Transverse colon (tissue), 4 donors: Measurements from ENCODE around the gene TFDP2. TPM values are rescaled to one million over a fixed set of nuclear protein-coding genes. Genes with fewer than 3 reads are reported as not detected.
A peak's percentile ranks its signal among the peaks of the same experiment; 100 is the strongest.

Experiments
- DNase-seq: peaks from one replicate; pipeline ENCODE4 v3.0.0-alpha.2; 2019
- H3K27ac ChIP-seq, 4 donors: fragments of 200-600 bp; sonication (generic); 2 replicates each; pipeline ENCODE4 v1.5.1; 2016 to 2018; ENCODE audit warnings: inconsistent platforms in 4 of 4
- H3K27me3 ChIP-seq: fragments of 200-600 bp; sonication (generic); 2 replicates; pipeline ENCODE4 v1.5.1; 2017; ENCODE audit warnings: inconsistent platforms
- H3K36me3 ChIP-seq, 4 donors: fragments of 200-600 bp; sonication (generic); 2 replicates each; pipeline ENCODE4 v1.5.1; 2017 to 2019; ENCODE audit warnings: inconsistent platforms in 4 of 4
- H3K4me1 ChIP-seq, 4 donors: fragments of 200-600 bp; sonication (generic); 2 replicates each; pipeline ENCODE4 v1.5.1; 2017 to 2020; ENCODE audit warnings: inconsistent platforms in 4 of 4
- H3K4me3 ChIP-seq, 4 donors: fragments of 200-600 bp; sonication (generic); 1 replicate in 1 of 4; 2 replicates in 3 of 4; pipeline versions ENCODE4 v1.5.1 to v1.6.1; 2017 to 2019; ENCODE audit warnings: inconsistent platforms in 4 of 4
- H3K9me3 ChIP-seq, 2 donors: fragments of 200-600 bp; sonication (generic); 2 replicates each; pipeline ENCODE4 v1.5.1; 2017 to 2019; ENCODE audit warnings: inconsistent platforms in 2 of 2
- EP300 ChIP-seq: sonication (generic); formaldehyde crosslinking; IDR thresholded peaks from one replicate; pipeline ENCODE4 v1.6.1; 2017; ENCODE audit warnings: antibody characterized with exemption, low read depth
- POLR2A ChIP-seq: fragments of 450-650 bp; IDR thresholded peaks from one replicate; pipeline ENCODE4 v1.6.1; 2016; ENCODE audit warnings: antibody characterized with exemption, mild to moderate bottlenecking, moderate library complexity
- POLR2AphosphoS5 ChIP-seq, 3 donors: sonication (generic); formaldehyde crosslinking; IDR thresholded peaks; one replicate each; pipeline ENCODE4 v1.6.1; 2016; ENCODE audit warnings: antibody characterized with exemption in 3 of 3
- WGBS, 2 donors: methylation state at CpG; one replicate each; pipeline ENCODE4 v1.1.5; 2018; ENCODE audit warnings: low coverage in 1 of 2; 5-methylcytosine and 5-hydroxymethylcytosine counted together
- in situ Hi-C, 4 donors: fragments of 200-750 bp; cut with MboI; loops; one replicate each; pipeline versions ENCODE4 v1.15.0 to v1.15.1; 2017; ENCODE audit warnings: low sequenced_read_pairs in 3 of 4, low pct_ligation_motif_present in 1 of 4, low pct_unique_long_range_greater_than_20kb in 1 of 4
- intact Hi-C: fragments of 100-400 bp; cut with DNase I; formaldehyde crosslinking; loops from one replicate; pipeline ENCODE4 v1.15.1; 2023; ENCODE audit warnings: low total_unique reads
- total RNA-seq, 4 donors: library from RNA; depleted of rRNA; stranded (reverse); fragments of >200 nt; gene quantifications; one replicate each; pipeline ENCODE4 v1.1.0, GENCODE V29; 2016
- TF ChIP-seq, protein P1 (sequence below), 5 experiments: fragments of 200-600 bp in 3 of 5; fragments of 450-650 bp in 2 of 5; sonication (generic) in 3 of 5; IDR thresholded peaks; 1 replicate in 2 of 5; 2 replicates in 3 of 5; pipeline ENCODE4 v1.5.1; 2016 to 2017; ENCODE audit warnings: antibody characterized with exemption in 5 of 5, inconsistent platforms in 3 of 5, mild to moderate bottlenecking in 2 of 5, moderate library complexity in 1 of 5

TFDP2 gene
- total RNA-seq, 4 donors from 2014 or later: 10.3 to 69.2 (median 41.3) TPM

DNA sequence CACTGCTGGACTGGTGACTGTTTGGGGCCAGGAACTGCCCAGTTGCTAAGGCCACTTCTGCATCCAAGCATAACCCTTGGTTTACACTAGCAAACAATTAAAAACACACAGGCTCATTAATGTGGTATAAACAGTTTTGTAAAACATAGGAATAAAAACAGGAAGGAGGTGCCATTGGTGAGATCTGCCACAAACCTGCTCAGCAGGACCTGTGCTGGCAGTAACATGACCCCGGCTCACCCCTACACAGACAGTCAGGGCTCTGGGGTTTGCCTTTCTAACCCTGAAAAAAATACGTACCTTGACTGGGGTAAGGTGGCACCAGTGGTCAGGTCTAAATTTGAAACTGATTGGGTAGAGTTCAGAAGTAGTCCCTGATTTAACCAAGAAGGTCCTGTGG, 196.7 kb downstream of the TFDP2 start:
- Histone ChIP-seq H3K4me3 (no peak overlapping the region), H3K27ac (no peak overlapping the region), H3K4me1 (peaks cover 0 to 13% (median 7%) of the 10 kb centered on the region in 4 donors), H3K36me3 (no peaks in the 10 kb centered on the region), H3K9me3 (no peaks in the 10 kb centered on the region), H3K27me3 (no peaks in the 10 kb centered on the region)
- DNase-seq: no peak
- WGBS, 2 donors: 83% methylated on average over 2 of the region's 2 CpGs
- intact Hi-C loops (no loop called here), in situ Hi-C loops (no loop called here)
- TF ChIP-seq EP300: no peak
- TF ChIP-seq POLR2AphosphoS5 (IDR thresholded peaks at IDR 0.05): no peak
- TF ChIP-seq, protein P1, sequence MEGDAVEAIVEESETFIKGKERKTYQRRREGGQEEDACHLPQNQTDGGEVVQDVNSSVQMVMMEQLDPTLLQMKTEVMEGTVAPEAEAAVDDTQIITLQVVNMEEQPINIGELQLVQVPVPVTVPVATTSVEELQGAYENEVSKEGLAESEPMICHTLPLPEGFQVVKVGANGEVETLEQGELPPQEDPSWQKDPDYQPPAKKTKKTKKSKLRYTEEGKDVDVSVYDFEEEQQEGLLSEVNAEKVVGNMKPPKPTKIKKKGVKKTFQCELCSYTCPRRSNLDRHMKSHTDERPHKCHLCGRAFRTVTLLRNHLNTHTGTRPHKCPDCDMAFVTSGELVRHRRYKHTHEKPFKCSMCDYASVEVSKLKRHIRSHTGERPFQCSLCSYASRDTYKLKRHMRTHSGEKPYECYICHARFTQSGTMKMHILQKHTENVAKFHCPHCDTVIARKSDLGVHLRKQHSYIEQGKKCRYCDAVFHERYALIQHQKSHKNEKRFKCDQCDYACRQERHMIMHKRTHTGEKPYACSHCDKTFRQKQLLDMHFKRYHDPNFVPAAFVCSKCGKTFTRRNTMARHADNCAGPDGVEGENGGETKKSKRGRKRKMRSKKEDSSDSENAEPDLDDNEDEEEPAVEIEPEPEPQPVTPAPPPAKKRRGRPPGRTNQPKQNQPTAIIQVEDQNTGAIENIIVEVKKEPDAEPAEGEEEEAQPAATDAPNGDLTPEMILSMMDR (IDR thresholded peaks at IDR 0.05): no peak
- TF ChIP-seq POLR2A: no peak

DNA sequence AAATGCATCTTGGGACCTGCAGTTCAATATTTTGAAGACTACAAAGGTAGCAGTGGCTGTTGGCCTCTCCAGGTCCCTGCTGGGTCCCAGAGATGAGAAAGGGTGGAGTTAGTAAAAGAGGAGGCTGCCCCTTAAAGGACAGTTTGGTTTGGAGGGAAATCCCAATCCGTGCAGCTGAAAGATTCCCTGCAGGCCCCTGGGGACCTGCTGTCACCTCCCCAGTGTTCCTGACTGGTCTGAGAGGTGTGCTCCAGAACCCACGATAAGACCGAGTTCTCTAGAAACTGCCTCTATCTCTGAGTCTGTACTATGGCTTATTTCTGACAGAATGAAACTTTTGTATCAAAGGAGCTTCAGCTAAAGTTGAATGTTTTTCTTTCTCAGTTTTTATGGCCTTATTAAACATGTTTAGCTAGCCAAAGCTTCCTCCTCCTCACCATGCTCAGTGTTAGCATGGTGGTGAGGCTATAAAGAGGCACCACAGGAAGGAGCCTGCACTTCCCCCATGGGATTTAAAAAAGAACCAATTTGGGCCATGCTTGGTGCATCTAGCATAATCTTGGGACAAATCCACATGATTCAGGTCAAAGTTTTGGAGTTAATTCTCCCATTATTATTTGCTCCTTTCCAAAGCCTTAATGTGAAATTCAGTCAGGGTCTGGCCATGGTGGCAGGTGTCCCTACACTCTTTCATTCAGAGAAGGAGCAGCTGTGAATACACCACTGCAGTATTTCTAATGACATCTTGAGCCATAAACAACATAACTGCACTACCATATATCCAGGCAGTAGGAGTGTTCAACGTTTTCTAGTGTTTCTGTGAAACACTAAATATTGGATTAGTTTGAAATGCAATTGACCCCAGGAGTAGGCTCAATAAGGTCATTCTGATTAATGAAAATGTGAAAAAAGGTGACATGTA, 198.5 kb downstream of the TFDP2 start:
- Histone ChIP-seq H3K36me3 (no peaks in the 10 kb centered on the region), H3K4me1 (peaks cover 0 to 13% (median 7%) of the 10 kb centered on the region in 4 donors), H3K27me3 (no peaks in the 10 kb centered on the region), H3K9me3 (no peaks in the 10 kb centered on the region), H3K27ac (peak overlapping the region in 3 of 4 donors; percentile 10 to 55 (median 34)), H3K4me3 (no peak overlapping the region)
- no peak for DNase-seq
- intact Hi-C loops (no loop called here), in situ Hi-C loops (no loop called here)
- WGBS, 2 donors: 37 to 42% methylated on average over 2 to 4 of the region's 4 CpGs
- TF ChIP-seq POLR2AphosphoS5 (IDR thresholded peaks at IDR 0.05): no peak
- TF ChIP-seq POLR2A: no peak
- TF ChIP-seq, protein P1 (IDR thresholded peaks at IDR 0.05): no peak
- no peak for TF ChIP-seq EP300

DNA sequence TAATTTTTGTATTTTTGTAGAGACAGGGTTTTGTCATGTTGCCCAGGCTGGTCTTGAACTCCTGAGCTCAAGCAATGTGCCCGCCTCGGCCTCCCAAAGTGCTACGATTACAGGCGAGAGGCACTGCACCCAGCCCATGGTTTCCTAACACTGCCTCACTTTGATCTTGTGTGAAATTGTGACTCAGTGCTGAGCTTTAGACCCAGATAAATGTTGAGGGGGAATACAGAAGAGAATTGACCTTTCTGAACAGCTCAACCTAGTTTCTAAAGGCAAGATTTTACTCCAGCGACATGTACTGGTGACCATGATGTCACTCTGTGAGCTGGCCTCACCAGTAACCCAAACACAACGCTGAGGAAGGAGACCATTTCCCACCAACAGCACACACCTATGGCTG, 199.4 kb downstream of the TFDP2 start:
- DNase-seq: no peak
- Histone ChIP-seq H3K9me3 (no peaks in the 10 kb centered on the region), H3K36me3 (no peaks in the 10 kb centered on the region), H3K27me3 (no peaks in the 10 kb centered on the region), H3K4me3 (no peak overlapping the region), H3K27ac (no peak overlapping the region), H3K4me1 (peaks cover 0 to 13% (median 7%) of the 10 kb centered on the region in 4 donors)
- in situ Hi-C loops (no loop called here), intact Hi-C loops (no loop called here)
- WGBS, 2 donors: 86 to 87% methylated on average over 2 to 6 of the region's 6 CpGs
- TF ChIP-seq, protein P1 (IDR thresholded peaks at IDR 0.05): no peak
- TF ChIP-seq EP300 (no peak), POLR2A (no peak), POLR2AphosphoS5 (IDR thresholded peaks at IDR 0.05) (no peak)

DNA sequence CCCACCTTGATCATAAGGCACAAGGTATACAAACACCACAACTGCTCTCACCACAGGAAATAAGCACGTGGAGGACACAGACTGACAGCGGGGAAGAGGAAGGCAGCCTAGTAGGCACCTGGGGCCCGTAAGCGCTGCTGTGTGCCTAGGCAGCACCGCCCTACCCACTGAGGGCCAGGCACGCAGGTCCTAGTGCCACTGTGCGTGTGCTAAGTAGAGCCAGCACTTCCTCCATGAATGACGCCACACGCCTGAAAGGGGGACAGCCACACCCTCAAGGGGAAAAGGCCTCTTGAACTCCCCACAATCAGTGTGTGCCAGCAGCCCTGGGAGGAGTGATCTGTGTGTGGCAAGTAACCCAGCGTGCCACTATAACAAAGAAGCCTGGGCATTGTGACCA, 199.9 kb downstream of the TFDP2 start:
- Histone ChIP-seq H3K4me1 (peaks cover 0 to 13% (median 7%) of the 10 kb centered on the region in 4 donors), H3K27me3 (no peaks in the 10 kb centered on the region), H3K9me3 (no peaks in the 10 kb centered on the region), H3K36me3 (no peaks in the 10 kb centered on the region), H3K27ac (no peak overlapping the region), H3K4me3 (no peak overlapping the region)
- in situ Hi-C loops (no loop called here), intact Hi-C loops (no loop called here)
- no peak for TF ChIP-seq EP300
- TF ChIP-seq POLR2AphosphoS5 (IDR thresholded peaks at IDR 0.05): no peak
- TF ChIP-seq POLR2A: no peak
- TF ChIP-seq, protein P1 (IDR thresholded peaks at IDR 0.05): no peak
- WGBS, 2 donors: 85% methylated on average over 10 of the region's 10 CpGs; no CpG with 5 or more reads in 1 of the 2 donors
- no peak for DNase-seq
